Vagina (tissue), 2 donors: Measurements from ENCODE around the gene ARAP1.

ENCODE experiments used
- CTCF ChIP-seq, 3 experiments: fragments of 450-650 bp in 2 of 3; fragments of 200-600 bp in 1 of 3; sonication (generic) in 1 of 3; IDR thresholded peaks; one replicate each; pipeline ENCODE4 v1.5.1; 2017 to 2019; ENCODE audit warnings: antibody characterized with exemption in 3 of 3, mild to moderate bottlenecking in 2 of 3, moderate library complexity in 2 of 3
- POLR2A ChIP-seq, 2 donors: fragments of 450-650 bp; IDR thresholded peaks; one replicate each; pipeline ENCODE4 v1.6.1; 2017; ENCODE audit warnings: antibody characterized with exemption in 2 of 2, mild to moderate bottlenecking in 2 of 2, moderate library complexity in 2 of 2
- POLR2AphosphoS5 ChIP-seq, 2 donors: sonication (generic); formaldehyde crosslinking; IDR thresholded peaks; one replicate each; pipeline ENCODE4 v1.9.0; 2017; ENCODE audit warnings: antibody characterized with exemption in 2 of 2, mild to moderate bottlenecking in 2 of 2, low read depth in 1 of 2; ENCODE audit not compliant: insufficient read depth in 1 of 2

- no peak for TF ChIP-seq CTCF (IDR thresholded peaks at IDR 0.05)
- no peak for TF ChIP-seq POLR2AphosphoS5 (IDR thresholded peaks at IDR 0.05; ENCODE audit: insufficient read depth in 1 of 2, low read depth in 1 of 2)
- TF ChIP-seq POLR2A (IDR thresholded peaks at IDR 0.05), result no peak
These were observed 16.6 kb downstream of the ARAP1 start for GRCh38 chr11:72735495-72736027.
